SK-N-SH (cell line): Measurements from ENCODE around the gene SHISAL1.

Experiments
- EZH2phosphoT487 ChIP-seq: fragments of 200-600 bp; sonication (generic); IDR thresholded peaks from 2 replicates; pipeline ENCODE4 v1.6.1; 2017; ENCODE audit warnings: low read depth, mixed run types, mild to moderate bottlenecking, antibody characterized with exemption, moderate library complexity, borderline replicate concordance
- FOSL2 ChIP-seq: IDR thresholded peaks from 2 replicates; pipeline ENCODE4 v1.4.0; 2012; ENCODE audit warnings: low read depth, mild to moderate bottlenecking, moderate library complexity, borderline replicate concordance
- FOXM1 ChIP-seq: IDR thresholded peaks from 2 replicates; pipeline ENCODE4 v1.4.0; 2012; ENCODE audit warnings: low read depth, mild to moderate bottlenecking
- GATA2 ChIP-seq: sonication (generic); formaldehyde crosslinking; IDR thresholded peaks from 2 replicates; pipeline ENCODE4 v1.5.0; 2020; ENCODE audit warnings: mild to moderate bottlenecking, missing genetic modification reagents
- NRF1 ChIP-seq: IDR thresholded peaks from 2 replicates; pipeline ENCODE4 v1.6.1; 2012; ENCODE audit warnings: low read depth, mild to moderate bottlenecking, low read length
- POLR2AphosphoS5 ChIP-seq: IDR thresholded peaks from 2 replicates; pipeline ENCODE4 v1.6.1; 2012; ENCODE audit warnings: low read depth, low read length
- RAD21 ChIP-seq: IDR thresholded peaks from 2 replicates; pipeline ENCODE4 v1.6.1; 2012; ENCODE audit warnings: mild to moderate bottlenecking, low read length
- SMC3 ChIP-seq: IDR thresholded peaks from 2 replicates; pipeline ENCODE4 v1.6.1; 2012; ENCODE audit warnings: low read depth, low read length, improper control_type of control experiment
- TAF1 ChIP-seq: IDR thresholded peaks from 2 replicates; pipeline ENCODE4 v1.6.1; 2012; ENCODE audit warnings: low read depth, mild to moderate bottlenecking, low read length, moderate library complexity, borderline replicate concordance
- TF ChIP-seq, protein P1 (sequence below): IDR thresholded peaks from 2 replicates; pipeline ENCODE4 v1.6.1; 2012; ENCODE audit warnings: mild to moderate bottlenecking, low read depth, low read length, moderate library complexity
- TF ChIP-seq, protein P2 (sequence below): fragments of 200-600 bp; sonication (generic); IDR thresholded peaks from 2 replicates; pipeline ENCODE4 v1.6.1; 2017; ENCODE audit warnings: antibody characterized with exemption, mild to moderate bottlenecking, moderate library complexity
- TF ChIP-seq, protein P3 (sequence below): IDR thresholded peaks from 2 replicates; pipeline ENCODE4 v1.4.0; 2012; ENCODE audit warnings: low read depth
- TF ChIP-seq, protein P4 (sequence below): IDR thresholded peaks from 2 replicates; pipeline ENCODE4 v1.4.0; 2012; ENCODE audit warnings: low read depth, borderline replicate concordance

DNA sequence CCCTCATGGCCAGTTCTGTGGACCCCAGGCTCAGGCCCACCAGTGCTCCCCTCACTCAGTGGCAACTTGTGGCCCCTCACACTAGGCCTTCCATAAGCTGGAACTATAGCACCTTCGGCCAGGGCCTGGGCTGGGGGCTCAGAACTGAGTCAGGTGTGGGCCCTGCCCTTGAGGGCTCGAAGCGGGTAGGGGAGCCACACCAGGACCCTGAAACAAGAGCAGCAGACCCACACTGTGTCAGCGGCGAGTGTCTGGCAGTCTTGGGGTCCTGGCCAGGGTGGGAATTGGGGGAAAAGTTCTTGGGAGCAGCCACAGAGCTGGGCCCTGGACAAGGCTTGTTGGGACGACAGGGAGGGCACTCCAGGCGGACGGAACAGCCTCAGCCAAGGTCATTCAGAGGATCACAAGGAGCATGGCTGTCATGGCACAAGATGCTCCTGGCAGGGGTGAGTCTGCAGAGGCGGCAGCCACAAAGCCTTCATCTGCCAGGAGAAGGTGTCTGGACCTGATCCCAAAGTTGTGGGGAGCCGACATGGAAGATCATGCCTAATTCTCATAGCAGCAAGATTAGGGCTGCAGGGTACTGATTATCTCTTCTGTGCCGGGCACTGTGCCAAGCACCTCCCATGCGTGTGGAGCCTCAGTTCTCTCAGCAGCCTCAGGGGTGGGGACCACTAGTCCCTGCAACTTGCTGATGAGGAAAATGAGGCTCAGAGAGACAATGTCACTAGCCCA, 50.7 kb downstream of the SHISAL1 start:
- TF ChIP-seq, protein P1, sequence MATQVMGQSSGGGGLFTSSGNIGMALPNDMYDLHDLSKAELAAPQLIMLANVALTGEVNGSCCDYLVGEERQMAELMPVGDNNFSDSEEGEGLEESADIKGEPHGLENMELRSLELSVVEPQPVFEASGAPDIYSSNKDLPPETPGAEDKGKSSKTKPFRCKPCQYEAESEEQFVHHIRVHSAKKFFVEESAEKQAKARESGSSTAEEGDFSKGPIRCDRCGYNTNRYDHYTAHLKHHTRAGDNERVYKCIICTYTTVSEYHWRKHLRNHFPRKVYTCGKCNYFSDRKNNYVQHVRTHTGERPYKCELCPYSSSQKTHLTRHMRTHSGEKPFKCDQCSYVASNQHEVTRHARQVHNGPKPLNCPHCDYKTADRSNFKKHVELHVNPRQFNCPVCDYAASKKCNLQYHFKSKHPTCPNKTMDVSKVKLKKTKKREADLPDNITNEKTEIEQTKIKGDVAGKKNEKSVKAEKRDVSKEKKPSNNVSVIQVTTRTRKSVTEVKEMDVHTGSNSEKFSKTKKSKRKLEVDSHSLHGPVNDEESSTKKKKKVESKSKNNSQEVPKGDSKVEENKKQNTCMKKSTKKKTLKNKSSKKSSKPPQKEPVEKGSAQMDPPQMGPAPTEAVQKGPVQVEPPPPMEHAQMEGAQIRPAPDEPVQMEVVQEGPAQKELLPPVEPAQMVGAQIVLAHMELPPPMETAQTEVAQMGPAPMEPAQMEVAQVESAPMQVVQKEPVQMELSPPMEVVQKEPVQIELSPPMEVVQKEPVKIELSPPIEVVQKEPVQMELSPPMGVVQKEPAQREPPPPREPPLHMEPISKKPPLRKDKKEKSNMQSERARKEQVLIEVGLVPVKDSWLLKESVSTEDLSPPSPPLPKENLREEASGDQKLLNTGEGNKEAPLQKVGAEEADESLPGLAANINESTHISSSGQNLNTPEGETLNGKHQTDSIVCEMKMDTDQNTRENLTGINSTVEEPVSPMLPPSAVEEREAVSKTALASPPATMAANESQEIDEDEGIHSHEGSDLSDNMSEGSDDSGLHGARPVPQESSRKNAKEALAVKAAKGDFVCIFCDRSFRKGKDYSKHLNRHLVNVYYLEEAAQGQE, result no peak
- TF ChIP-seq EZH2phosphoT487, result no peak
- TF ChIP-seq FOXM1, result no peak
- TF ChIP-seq FOSL2, result no peak
- no peak for TF ChIP-seq POLR2AphosphoS5
- no peak for TF ChIP-seq SMC3
- TF ChIP-seq, protein P2, sequence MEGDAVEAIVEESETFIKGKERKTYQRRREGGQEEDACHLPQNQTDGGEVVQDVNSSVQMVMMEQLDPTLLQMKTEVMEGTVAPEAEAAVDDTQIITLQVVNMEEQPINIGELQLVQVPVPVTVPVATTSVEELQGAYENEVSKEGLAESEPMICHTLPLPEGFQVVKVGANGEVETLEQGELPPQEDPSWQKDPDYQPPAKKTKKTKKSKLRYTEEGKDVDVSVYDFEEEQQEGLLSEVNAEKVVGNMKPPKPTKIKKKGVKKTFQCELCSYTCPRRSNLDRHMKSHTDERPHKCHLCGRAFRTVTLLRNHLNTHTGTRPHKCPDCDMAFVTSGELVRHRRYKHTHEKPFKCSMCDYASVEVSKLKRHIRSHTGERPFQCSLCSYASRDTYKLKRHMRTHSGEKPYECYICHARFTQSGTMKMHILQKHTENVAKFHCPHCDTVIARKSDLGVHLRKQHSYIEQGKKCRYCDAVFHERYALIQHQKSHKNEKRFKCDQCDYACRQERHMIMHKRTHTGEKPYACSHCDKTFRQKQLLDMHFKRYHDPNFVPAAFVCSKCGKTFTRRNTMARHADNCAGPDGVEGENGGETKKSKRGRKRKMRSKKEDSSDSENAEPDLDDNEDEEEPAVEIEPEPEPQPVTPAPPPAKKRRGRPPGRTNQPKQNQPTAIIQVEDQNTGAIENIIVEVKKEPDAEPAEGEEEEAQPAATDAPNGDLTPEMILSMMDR, result no peak
- no peak for TF ChIP-seq NRF1
- no peak for TF ChIP-seq RAD21
- TF ChIP-seq TAF1, result no peak
- TF ChIP-seq, protein P3, sequence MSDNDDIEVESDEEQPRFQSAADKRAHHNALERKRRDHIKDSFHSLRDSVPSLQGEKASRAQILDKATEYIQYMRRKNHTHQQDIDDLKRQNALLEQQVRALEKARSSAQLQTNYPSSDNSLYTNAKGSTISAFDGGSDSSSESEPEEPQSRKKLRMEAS, result no peak
- TF ChIP-seq GATA2 (CRISPR knock-in tag), result no peak; the same call in 1 of the 2 replicates
- TF ChIP-seq, protein P4, sequence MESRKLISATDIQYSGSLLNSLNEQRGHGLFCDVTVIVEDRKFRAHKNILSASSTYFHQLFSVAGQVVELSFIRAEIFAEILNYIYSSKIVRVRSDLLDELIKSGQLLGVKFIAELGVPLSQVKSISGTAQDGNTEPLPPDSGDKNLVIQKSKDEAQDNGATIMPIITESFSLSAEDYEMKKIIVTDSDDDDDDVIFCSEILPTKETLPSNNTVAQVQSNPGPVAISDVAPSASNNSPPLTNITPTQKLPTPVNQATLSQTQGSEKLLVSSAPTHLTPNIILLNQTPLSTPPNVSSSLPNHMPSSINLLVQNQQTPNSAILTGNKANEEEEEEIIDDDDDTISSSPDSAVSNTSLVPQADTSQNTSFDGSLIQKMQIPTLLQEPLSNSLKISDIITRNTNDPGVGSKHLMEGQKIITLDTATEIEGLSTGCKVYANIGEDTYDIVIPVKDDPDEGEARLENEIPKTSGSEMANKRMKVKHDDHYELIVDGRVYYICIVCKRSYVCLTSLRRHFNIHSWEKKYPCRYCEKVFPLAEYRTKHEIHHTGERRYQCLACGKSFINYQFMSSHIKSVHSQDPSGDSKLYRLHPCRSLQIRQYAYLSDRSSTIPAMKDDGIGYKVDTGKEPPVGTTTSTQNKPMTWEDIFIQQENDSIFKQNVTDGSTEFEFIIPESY, result no peak
